ENCODE measurements around the gene PLPPR4.

DNA sequence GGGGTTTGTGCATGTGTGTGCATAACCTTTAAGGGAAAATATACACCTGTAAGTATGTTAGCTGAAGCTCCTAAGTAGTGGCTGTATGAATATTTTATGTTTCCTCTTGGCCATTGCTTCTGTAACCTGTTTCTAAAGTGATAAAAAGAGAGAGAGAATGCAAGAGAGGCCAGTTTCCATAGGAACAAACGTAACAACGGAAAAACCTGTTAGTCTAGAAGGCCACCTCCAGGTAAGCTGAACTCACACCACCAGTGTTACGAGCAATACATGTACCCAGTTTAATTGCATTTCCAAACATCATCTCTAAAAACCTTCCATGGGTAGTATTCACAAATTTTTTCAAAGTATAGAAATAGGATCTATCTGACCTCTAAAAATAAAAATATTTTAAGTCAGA is 63.1 kb downstream of the PLPPR4 start:
- TF ChIP-seq, protein P1, sequence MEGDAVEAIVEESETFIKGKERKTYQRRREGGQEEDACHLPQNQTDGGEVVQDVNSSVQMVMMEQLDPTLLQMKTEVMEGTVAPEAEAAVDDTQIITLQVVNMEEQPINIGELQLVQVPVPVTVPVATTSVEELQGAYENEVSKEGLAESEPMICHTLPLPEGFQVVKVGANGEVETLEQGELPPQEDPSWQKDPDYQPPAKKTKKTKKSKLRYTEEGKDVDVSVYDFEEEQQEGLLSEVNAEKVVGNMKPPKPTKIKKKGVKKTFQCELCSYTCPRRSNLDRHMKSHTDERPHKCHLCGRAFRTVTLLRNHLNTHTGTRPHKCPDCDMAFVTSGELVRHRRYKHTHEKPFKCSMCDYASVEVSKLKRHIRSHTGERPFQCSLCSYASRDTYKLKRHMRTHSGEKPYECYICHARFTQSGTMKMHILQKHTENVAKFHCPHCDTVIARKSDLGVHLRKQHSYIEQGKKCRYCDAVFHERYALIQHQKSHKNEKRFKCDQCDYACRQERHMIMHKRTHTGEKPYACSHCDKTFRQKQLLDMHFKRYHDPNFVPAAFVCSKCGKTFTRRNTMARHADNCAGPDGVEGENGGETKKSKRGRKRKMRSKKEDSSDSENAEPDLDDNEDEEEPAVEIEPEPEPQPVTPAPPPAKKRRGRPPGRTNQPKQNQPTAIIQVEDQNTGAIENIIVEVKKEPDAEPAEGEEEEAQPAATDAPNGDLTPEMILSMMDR (IDR thresholded peaks at IDR 0.05): no peak
- TF ChIP-seq POLR2A (IDR thresholded peaks at IDR 0.05; ENCODE audit: low read depth): no peak
- TF ChIP-seq POLR2AphosphoS5 (IDR thresholded peaks at IDR 0.05): no peak
